Kidney (tissue), 14 donors: ENCODE results near the gene ATG10. TPM values are rescaled to one million over a fixed set of nuclear protein-coding genes. Genes with fewer than 3 reads are reported as not detected.

Experiments
- DNase-seq, 5 donors: peaks; one replicate each; pipeline ENCODE4 v3.0.0-alpha.2; 2013 to 2020
- FAIRE-seq: peaks from 2 replicates; lab custom pipeline; 2012; peaks lifted over from hg19 to GRCh38; lab: Jason Lieb, UNC
- H3K27ac ChIP-seq, 2 donors: one replicate each; pipeline ENCODE4 v1.7.0; 2013; ENCODE audit warnings: low read depth in 2 of 2, low read length in 2 of 2, inconsistent platforms in 1 of 2
- H3K27me3 ChIP-seq: one replicate; pipeline ENCODE4 v1.7.1; 2013; ENCODE audit warnings: low read length, inconsistent platforms; ENCODE audit not compliant: control insufficient read depth, insufficient read depth
- H3K36me3 ChIP-seq, 3 donors: one replicate each; pipeline versions ENCODE4 v1.7.0 to v1.7.1; 2013; ENCODE audit warnings: low read length in 3 of 3, control low read depth in 1 of 3, inconsistent platforms in 1 of 3; ENCODE audit not compliant: insufficient read depth in 3 of 3, control insufficient read depth in 2 of 3
- H3K4me1 ChIP-seq, 3 donors: one replicate each; pipeline versions ENCODE4 v1.7.0 to v1.7.1; 2013; ENCODE audit warnings: low read length in 3 of 3, inconsistent platforms in 1 of 3, low read depth in 1 of 3; ENCODE audit not compliant: control insufficient read depth in 2 of 3, insufficient read depth in 2 of 3
- H3K4me3 ChIP-seq, 3 donors: one replicate each; pipeline versions ENCODE4 v1.7.0 to v1.8.1; 2013; ENCODE audit warnings: low read length in 3 of 3, control low read depth in 1 of 3, inconsistent platforms in 1 of 3
- H3K9ac ChIP-seq, 3 donors: one replicate each; pipeline versions ENCODE4 v1.7.0 to v1.7.1; 2013; ENCODE audit warnings: low read length in 3 of 3, control low read depth in 1 of 3, inconsistent platforms in 1 of 3
- H3K9me3 ChIP-seq, 3 donors: one replicate each; pipeline versions ENCODE4 v1.7.0 to v1.7.1; 2013; ENCODE audit warnings: low read length in 3 of 3, control low read depth in 1 of 3, inconsistent platforms in 1 of 3; ENCODE audit not compliant: control insufficient read depth in 2 of 3, insufficient read depth in 1 of 3
- intact Hi-C: fragments of 100-400 bp; cut with DNase I; formaldehyde crosslinking; loops from one replicate; pipeline ENCODE4 v1.11.1; 2022
- polyA plus RNA-seq: library from polyadenylated mRNA; stranded (reverse); fragments of 350-450 nt; fragmentation: Illumina TruSeq; extraction: RNeasy Lipid Tissue Mini Kit (QIAGEN cat#74804); gene quantifications from one replicate; pipeline ENCODE4 v1.2.3, GENCODE V29; 2014; ENCODE audit warnings: low read depth, low replicate concordance; ENCODE audit not compliant: insufficient read depth
- total RNA-seq: library from RNA; stranded (reverse); fragmentation: NEBNext Ultra II Directional; extraction: Animal tissue kit (Norgen Biotek cat#: 25700); gene quantifications from one replicate; pipeline ENCODE4 v1.2.1, GENCODE V29; 2021
- TF ChIP-seq, protein P1 (sequence below): IDR thresholded peaks from 3 replicates; pipeline ENCODE4 v1.5.1; 2012; ENCODE audit warnings: mild to moderate bottlenecking, moderate library complexity, borderline replicate concordance; ENCODE audit not compliant: insufficient read depth; ENCODE audit errors: extremely low read depth
- donor health status: control.
- donor health status: control.
- donor health status: control.
- donor health status: control.
- donor health status: control.
- donor health status: DM: yes; HTN: yes; CAD: no.
- donor health status: Normal renal cell carcinoma (clear cell type).

Gene ATG10
- total and polyA plus RNA-seq, 2 donors from 2014 or later, result 8.6 to 8.7 TPM

- peak; percentile 50 for FAIRE-seq
- H3K9me3 ChIP-seq, result no peaks in the 10 kb centered on the region
- intact Hi-C loops, result no loop called here
- peaks cover 0 to 2% (median 0%) of the 10 kb centered on the region in 3 donors for H3K4me1 ChIP-seq
- no peaks in the 10 kb centered on the region for H3K36me3 ChIP-seq
- no peaks in the 10 kb centered on the region for H3K27me3 ChIP-seq
- TF ChIP-seq, protein P1, sequence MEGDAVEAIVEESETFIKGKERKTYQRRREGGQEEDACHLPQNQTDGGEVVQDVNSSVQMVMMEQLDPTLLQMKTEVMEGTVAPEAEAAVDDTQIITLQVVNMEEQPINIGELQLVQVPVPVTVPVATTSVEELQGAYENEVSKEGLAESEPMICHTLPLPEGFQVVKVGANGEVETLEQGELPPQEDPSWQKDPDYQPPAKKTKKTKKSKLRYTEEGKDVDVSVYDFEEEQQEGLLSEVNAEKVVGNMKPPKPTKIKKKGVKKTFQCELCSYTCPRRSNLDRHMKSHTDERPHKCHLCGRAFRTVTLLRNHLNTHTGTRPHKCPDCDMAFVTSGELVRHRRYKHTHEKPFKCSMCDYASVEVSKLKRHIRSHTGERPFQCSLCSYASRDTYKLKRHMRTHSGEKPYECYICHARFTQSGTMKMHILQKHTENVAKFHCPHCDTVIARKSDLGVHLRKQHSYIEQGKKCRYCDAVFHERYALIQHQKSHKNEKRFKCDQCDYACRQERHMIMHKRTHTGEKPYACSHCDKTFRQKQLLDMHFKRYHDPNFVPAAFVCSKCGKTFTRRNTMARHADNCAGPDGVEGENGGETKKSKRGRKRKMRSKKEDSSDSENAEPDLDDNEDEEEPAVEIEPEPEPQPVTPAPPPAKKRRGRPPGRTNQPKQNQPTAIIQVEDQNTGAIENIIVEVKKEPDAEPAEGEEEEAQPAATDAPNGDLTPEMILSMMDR, result peak; percentile 79
- H3K27ac ChIP-seq, result no peak overlapping the region
- no peak overlapping the region for H3K9ac ChIP-seq
- DNase-seq, result peak in 4 of 5 donors; percentile 66 to 81 (median 76)
- peak overlapping the region in 2 of 3 donors; percentile 10 to 50 for H3K4me3 ChIP-seq
These were observed 253.8 kb downstream of the ATG10 start for GRCh38 chr5:82225525-82226172.

- FAIRE-seq (no peak), DNase-seq (no peak)
- H3K9ac ChIP-seq, result no peak overlapping the region
- H3K4me1 ChIP-seq, result no peaks in the 10 kb centered on the region
- intact Hi-C loops, result no loop called here
- no peak overlapping the region for H3K4me3 ChIP-seq
- TF ChIP-seq, protein P1, result no peak
- no peaks in the 10 kb centered on the region for H3K9me3 ChIP-seq
- no peaks in the 10 kb centered on the region for H3K27me3 ChIP-seq
- no peaks in the 10 kb centered on the region for H3K36me3 ChIP-seq
- no peak overlapping the region for H3K27ac ChIP-seq
These were observed 263.1 kb downstream of the ATG10 start for GRCh38 chr5:82234885-82235284.

DNA sequence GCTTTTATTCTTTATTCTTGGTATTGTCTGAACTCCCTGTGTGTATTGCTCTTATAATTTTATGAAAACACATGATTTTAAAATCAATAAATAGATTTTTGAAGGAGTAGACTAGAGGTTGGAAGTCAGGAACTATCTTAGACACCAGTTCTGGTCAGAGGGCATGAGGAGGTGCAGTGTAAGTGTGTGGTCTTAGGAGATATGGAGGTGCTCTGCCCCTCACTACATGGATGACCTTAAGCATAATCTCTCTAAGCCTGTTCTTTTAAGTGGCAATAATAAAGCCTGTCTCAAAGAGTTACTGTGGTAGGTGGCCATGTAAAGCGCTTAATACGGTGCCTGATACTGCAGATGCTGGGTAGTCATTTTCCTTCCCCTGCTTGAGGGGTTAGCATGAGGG, 272.3 kb downstream of the ATG10 start:
- no peaks in the 10 kb centered on the region for H3K4me1 ChIP-seq
- no peak overlapping the region for H3K27ac ChIP-seq
- intact Hi-C loops, result no loop called here
- FAIRE-seq (no peak), DNase-seq (no peak)
- TF ChIP-seq, protein P1, result no peak
- no peaks in the 10 kb centered on the region for H3K9me3 ChIP-seq
- H3K27me3 ChIP-seq, result no peaks in the 10 kb centered on the region
- H3K4me3 ChIP-seq, result no peak overlapping the region
- no peaks in the 10 kb centered on the region for H3K36me3 ChIP-seq
- no peak overlapping the region for H3K9ac ChIP-seq
